KG1 (cell line): Measurements from ENCODE around the gene TOMM70.
"Not testable (repeated sequence)": the region's sequence is repeated elsewhere in the genome, so short reads cannot be mapped to it uniquely, and the experiment has no call there.

ENCODE experiments used
- DNase-seq: peaks from one replicate; lab custom pipeline; 2025; lab: John Stamatoyannopoulos, UW

The TOMM70 gene

DNA sequence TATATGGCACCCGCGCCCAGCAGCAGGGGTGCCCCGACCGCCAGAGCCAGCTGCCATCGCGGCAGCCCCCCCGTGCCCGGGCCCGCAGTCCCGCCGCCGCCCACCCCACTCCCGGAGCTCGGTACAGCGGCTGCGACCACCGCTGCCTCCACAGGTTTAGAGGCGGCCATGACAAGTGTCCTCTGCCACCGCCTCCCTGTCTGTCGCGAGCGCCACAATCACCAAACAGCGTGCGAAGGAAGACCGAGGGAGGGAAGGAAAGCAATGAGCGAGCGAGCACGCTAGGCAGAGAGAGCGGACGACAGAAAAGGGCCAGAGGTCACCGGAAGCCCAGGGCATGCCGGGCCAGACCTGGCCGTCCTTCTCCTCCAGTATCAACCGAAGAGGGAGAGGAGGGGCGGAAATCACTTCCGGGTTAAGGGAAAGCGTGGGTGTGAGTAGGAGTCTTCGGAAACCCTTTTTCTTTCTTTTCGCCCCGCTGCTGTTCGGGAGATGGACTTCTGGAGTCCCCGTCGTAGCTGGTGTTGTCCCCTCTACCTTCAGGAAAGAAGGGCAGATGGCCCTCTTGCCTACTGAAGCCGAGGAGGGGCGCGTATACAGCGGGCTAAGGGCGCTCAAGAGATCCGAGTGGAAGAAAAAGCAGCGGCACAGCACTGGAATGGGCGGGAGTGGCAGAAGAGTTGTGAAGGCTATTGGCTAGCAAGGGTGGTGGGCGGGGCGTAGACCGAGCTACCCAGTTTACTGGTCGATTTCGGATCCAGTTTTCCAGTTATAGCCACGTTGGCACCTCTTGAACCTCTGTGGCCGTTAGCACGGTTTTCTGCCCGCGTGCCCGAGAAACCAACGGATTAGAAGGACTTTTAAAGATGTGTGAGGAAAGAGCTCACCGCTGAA, at the start of gene TOMM70, which contains the start of gene LNP1:
Gene TOMM70 (minus strand): TSS at position 310 of the 894 bp plus-strand sequence. CDS start 140 bp downstream, at position 170.
Gene LNP1 (plus strand): TSS at position 760 of the 894 bp plus-strand sequence. CDS start 28,191 bp downstream, outside the sequence.
- peak; percentile 98 for DNase-seq

DNA sequence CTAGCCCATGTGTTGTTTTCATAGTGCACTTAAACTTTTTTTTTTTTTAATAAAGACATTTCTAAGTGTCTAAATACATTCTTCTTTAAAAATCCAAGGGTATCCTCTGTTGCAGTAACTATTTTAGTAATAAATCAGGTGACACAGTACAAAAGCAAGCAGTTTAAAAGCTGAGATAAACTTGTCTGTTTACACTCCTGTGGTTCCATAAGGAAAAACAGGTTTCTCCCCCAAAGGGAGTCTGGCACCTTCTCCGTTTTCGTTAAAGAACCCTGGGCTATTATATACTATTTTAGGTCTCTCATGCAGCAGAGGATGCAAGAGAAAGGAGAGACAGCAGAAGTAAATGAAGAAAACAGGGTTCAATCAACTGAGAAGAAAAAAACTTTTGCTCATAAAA, 48.3 kb upstream of the TOMM70 start:
- DNase-seq, result no peak

GRCh38 chr3:100448079-100448478, 47.2 kb upstream of the TOMM70 start:
- no peak for DNase-seq

- not testable (repeated sequence) for DNase-seq
These were observed 46.2 kb upstream of the TOMM70 start for GRCh38 chr3:100447067-100447466.

DNA sequence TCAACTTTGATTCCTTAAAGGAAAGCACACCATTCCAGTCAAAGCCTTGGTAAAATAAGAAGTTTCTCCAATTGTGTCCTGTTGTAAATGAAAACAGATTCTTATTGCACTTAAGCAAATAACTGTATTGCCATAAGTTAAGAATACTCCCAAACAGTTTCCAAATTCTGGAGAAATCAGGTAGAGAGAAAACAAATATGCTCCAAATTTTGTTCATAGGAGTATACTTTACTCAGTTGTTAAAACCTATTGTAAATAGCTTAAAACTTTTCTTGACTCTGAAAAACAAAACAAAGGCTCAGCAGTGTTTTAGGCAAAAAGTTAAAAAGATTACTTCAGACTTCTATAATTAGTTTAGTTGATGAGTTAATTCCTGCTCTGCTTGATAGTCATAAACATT, 42.8 kb upstream of the TOMM70 start:
- DNase-seq, result no peak

DNA sequence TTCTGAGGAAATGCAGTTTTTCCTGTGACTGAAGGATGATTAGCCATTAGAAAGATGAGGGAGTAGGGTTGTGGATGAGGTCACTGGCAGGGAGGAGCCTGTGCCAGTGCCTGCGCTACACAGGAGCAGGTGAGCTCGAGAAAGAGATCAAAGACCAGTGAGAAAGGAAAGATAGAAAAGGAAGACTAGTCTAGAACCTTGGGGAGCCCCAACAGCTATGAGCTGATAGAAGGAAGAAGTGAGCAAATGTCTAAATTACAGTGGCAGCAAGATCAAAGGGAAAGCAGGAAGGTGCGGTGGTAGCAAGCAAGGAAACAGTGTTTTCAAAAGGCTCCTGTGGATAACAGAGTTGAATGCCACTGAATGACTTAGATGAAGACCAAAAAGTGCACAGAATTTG, 40.0 kb upstream of the TOMM70 start:
- no peak for DNase-seq

GRCh38 chr3:100438623-100438974, 37.7 kb upstream of the TOMM70 start:
- no peak for DNase-seq

DNA sequence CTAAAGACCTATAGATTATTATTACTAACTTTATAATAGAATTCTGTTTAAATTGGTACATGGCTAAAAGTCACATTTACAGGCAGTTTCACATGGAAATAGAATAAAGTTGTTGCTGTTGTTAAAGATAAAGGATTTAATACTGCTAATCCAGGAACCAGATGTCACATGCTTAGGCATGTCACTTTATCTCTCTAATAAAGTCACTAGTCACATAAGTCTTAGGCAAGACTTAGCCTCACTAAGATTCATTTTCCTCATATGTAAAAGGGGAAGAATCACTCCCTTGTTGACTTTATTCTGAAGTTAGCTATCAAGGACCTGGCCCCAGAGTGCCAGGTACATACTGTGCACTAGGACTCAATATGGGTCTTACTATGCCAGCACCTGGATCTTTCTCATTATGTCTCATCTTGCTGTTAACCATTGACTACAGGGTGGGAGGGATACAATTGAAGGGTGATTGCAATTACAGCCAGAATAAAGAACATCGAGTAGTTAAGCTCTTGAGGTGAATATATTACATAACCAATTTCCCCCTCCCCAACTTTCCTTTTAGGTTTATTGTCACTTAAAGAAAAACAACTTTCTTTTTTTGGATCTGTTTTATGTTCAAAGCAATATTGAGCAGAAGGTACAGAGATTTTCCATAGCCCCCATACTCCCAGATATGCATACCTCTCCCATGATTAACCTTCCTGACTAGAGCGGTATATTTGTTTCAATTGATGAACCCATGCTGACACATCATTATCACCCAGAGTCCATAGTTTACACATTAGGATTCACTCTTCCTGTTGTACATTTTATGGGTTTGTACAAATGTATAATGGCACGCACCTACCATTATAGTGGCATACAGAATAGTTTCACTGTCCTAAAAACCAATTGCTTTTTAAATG, 37.1 kb upstream of the TOMM70 start:
- DNase-seq, result no peak

DNA sequence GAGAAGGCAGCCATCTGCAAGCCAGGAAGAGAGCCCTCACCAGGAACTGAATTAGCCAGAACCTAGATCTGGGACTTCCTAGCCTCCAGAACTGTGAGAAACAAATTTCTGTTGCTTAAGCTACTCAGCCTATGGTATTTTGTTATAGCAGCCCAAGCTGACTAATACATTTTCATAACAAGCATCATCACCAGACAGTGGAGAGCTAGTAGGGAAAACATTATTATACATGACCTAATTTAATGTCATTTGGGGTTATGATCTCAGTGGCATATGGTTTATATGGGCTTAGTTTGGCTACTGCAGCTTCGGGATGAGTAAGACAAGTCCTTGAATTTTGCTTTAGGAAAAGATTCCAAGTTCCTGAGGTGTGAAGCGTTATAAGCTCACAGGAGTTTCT, 36.1 kb upstream of the TOMM70 start:
- DNase-seq, result no peak

DNA sequence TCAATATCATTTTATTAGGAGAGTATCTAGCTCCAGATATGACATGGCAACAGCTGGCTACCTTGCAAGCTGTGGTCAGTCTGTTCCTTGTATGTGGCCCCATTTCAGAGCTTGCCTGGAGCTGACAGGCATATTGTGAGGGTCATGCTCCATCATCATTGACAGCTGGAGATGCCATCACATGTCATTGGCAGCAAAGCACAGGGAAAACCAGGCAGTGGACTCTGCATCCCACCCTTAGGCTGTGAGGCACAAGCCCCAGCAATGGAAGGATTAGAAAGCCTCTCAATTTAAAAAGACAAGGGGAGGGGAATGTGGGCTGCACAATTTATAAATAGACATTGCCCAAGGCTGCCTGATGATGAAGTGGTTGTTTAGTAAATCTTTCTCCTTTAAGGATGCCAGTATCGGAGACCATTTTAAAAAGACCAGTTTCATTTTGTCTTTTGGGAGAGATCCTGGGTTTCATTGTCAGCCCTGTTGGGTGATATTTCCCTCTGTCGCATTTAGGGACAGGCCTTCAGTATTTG, 28.4 kb upstream of the TOMM70 start:
- DNase-seq, result no peak

DNA sequence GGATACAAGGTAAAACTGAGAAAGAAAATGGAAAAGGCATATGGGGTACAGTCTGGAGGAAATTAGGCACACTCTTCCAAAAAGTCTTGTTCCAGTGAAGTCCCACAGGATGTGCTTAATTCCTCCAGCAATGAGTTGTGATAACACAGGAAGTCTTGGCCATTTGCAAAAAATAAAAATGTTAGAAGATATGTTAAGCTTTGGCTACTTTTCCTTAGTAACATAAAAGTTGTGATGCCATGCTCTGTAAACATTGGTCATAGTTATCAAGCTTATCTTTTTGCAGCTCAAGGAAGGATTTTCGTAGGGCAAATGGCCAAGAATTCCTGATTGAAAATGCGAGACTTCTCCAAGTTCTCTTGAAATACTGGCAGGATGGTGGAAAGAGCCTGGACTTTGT, 26.8 kb upstream of the TOMM70 start:
- DNase-seq, result no peak

- no peak for DNase-seq
These were observed 25.3 kb upstream of the TOMM70 start for GRCh38 chr3:100426067-100426682.

- DNase-seq, result no peak
These were observed 24.4 kb upstream of the TOMM70 start for GRCh38 chr3:100425316-100425715.

GRCh38 chr3:100424261-100424660, 23.4 kb upstream of the TOMM70 start:
- no peak for DNase-seq

DNA sequence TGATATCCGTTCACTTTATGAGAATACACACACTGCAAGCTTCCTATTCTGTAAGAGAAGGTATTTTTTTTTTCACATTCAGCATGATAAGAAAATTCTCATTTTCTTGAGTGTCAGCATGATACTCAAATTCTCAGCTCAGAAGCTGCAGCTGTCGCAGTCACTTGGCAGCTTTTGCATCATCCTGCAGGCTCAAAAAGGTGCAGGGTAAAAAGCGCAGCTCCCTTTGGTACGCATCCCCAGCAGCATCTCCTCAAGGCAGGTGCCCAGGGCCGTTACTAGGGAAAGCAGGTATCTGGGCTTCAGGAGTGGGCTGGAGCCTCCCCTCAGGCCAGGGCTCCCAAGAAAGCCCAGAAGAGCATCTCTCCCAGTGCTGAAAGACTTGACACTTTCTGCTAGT, 22.7 kb upstream of the TOMM70 start:
- DNase-seq, result no peak

DNA sequence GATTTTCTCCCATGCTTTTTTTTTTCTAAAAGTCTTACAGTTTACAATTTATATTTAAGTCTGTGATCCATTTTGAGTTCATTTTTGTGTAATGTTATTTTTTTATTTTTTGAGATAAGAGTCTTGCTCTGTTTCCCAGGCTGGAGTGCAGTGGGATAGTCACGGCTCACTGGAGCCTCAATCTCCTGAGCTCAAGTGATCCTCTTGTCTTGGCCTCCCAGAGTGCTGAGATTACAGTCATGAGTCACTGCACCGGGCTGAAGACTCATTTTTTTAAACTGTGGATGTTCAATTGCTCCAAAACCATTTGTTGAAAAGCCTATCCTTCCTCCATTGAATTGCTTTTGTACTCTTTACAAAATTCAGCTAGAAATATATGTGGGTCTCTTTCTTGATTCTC, 20.0 kb upstream of the TOMM70 start:
- no peak for DNase-seq

GRCh38 chr3:100419406-100419805, 18.5 kb upstream of the TOMM70 start:
- DNase-seq, result no peak

DNA sequence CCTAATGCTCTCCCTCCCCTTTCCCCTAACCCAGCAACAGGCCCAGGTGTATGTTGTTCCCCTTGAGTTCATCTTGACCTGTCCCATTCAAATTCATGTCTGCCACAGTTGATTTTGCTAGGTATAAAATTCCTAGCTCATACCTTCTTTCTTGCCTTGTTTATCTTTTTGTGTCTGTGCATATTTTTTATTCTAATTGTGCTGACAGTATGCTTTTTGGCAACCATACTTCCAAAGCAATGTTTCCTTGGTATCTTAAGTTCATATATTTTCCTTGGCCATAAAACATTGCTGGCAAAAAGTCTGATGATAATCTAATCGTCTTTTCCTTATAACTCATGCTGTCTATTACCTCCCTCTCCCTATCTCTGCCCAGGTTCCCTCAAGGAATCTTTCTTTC, 16.0 kb upstream of the TOMM70 start:
- no peak for DNase-seq

GRCh38 chr3:100416176-100416575, 15.3 kb upstream of the TOMM70 start:
- no peak for DNase-seq

DNA sequence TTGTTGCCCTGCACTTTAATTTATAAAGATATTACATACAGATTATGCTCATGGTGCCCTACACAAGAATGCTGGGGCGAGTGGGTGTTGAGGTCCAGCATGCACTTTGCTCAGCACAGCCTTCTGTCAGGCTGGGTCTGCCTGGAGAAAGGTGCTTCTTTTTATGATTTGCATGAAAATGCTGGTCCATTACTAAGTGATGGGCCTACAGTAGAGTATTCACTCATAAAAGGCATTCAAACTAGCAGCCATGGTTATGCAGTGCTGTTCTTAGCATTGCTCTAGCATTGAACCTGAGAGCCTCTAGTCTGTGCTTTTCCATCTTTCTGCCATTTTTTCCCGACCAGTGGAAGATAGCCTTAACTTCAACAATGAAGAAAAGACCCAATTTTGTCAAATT, 12.7 kb upstream of the TOMM70 start:
- no peak for DNase-seq

DNA sequence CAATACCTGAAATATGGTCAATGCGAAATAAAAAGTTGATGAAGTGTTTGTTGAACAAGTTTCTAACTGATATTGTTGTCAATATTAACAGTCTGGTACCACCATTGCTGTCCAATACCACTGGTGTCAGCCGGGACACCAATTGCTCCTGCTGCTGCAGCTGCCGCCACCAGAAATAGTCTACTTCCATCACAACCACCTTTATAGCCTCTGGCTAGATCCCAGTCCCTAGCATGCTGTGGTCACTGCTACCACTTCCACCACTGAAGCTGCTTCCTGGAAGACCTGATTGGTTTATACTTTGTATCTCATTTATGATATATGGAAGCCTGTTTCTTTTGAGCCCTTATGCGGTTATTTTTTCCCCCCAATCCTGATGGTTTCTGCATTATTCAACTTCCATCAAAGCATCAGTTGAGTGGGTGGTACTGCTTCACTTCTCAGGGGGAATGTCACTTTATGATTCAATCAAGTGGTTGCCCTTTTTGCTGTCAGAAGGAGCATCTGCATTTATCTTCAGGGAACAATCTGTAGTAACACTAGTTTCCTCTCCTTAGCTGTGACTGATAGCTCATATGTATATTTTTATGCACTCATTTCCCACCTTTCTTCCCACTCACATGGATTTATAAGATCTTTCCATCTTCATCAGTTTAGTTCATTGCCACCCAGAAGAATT, 12.2 kb upstream of the TOMM70 start:
- DNase-seq, result no peak
